Mammary epithelial cell (primary cell): ENCODE data around the gene RRP1.

Experiments used
- EZH2 ChIP-seq: IDR thresholded peaks from 2 replicates; pipeline ENCODE4 v1.6.1; 2012; ENCODE audit warnings: low read length, inconsistent platforms, borderline replicate concordance
- TF ChIP-seq, protein P1 (sequence below), 2 donors: IDR thresholded peaks in 1 of 2; conservative IDR thresholded peaks in 1 of 2; 2 replicates each; pipeline ENCODE4 v1.5.1; 2011 to 2012; ENCODE audit warnings: inconsistent platforms in 2 of 2, low read length in 2 of 2, mild to moderate bottlenecking in 2 of 2, control low read depth in 1 of 2, low read depth in 1 of 2; ENCODE audit not compliant: insufficient read depth in 1 of 2; ENCODE audit errors: extremely low read depth in 1 of 2

- TF ChIP-seq, protein P1, sequence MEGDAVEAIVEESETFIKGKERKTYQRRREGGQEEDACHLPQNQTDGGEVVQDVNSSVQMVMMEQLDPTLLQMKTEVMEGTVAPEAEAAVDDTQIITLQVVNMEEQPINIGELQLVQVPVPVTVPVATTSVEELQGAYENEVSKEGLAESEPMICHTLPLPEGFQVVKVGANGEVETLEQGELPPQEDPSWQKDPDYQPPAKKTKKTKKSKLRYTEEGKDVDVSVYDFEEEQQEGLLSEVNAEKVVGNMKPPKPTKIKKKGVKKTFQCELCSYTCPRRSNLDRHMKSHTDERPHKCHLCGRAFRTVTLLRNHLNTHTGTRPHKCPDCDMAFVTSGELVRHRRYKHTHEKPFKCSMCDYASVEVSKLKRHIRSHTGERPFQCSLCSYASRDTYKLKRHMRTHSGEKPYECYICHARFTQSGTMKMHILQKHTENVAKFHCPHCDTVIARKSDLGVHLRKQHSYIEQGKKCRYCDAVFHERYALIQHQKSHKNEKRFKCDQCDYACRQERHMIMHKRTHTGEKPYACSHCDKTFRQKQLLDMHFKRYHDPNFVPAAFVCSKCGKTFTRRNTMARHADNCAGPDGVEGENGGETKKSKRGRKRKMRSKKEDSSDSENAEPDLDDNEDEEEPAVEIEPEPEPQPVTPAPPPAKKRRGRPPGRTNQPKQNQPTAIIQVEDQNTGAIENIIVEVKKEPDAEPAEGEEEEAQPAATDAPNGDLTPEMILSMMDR (conservative IDR thresholded peaks at IDR 0.05 in 1 of 2, IDR thresholded peaks at IDR 0.05 in 1 of 2; ENCODE audit: extremely low read depth in 1 of 2, insufficient read depth in 1 of 2, low read depth in 1 of 2, low read length in 2 of 2) = no peak
- TF ChIP-seq EZH2 = no peak
These were observed 48.8 kb upstream of the RRP1 start for GRCh38 chr21:43740497-43741156.
